ENCODE data around the gene DHRS1.

DNA sequence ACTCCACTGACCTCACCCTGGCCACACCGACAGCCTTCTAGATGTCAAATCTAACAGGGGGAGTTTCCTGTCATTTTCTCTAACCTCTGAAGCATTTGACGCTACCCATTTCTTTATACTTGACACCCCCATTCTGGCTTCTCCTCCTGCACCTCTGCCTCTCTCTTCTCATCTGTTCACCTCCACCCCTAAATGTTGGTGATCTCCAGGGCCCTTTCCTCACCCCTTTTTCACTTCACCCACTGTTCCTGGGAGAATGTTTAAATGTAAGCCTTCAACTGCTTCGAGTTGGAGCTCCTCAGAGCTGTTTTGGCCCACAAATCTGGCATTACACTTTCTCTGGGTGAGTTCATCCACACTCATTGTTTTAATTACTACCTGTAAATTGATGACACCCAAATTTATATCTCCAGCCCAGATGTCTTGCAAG, 27.7 kb downstream of the DHRS1 start:
- no peak for TF ChIP-seq CTCF (IDR thresholded peaks at IDR 0.05)
- TF ChIP-seq POLR2AphosphoS5 (IDR thresholded peaks at IDR 0.05): no peak
- no peak for TF ChIP-seq POLR2A (IDR thresholded peaks at IDR 0.05; ENCODE audit: low read depth)
